Measurements from ENCODE around the gene NRTN.
"Not testable (repeated sequence)": the region's sequence is repeated elsewhere in the genome, so short reads cannot be mapped to it uniquely, and the experiment has no call there.

NRTN gene

GRCh38 chr19:5850189-5850588 is 45.3 kb downstream of the NRTN start:
- Histone ChIP-seq H3K4me1 (peaks cover 12% of the 10 kb centered on the region), H3K4me3 (no peak overlapping the region), H3K27me3 (no peaks in the 10 kb centered on the region), H3K36me3 (no peaks in the 10 kb centered on the region), H3K9ac (no peak overlapping the region), H3K9me3 (no peaks in the 10 kb centered on the region), H3K4me2 (no peak overlapping the region), H4K20me1 (no peaks in the 10 kb centered on the region), H3K27ac (no peak overlapping the region)
- TF ChIP-seq Cebpa-rat (IDR thresholded peaks at IDR 0.05): no peak

- no peak overlapping the region for H3K27ac ChIP-seq
- H4K20me1 ChIP-seq: no peaks in the 10 kb centered on the region
- H3K9ac ChIP-seq: no peak overlapping the region
- H3K36me3 ChIP-seq: no peaks in the 10 kb centered on the region
- TF ChIP-seq Cebpa-rat (IDR thresholded peaks at IDR 0.05): no peak
- H3K9me3 ChIP-seq: no peaks in the 10 kb centered on the region
- peaks cover 12% of the 10 kb centered on the region for H3K4me1 ChIP-seq
- H3K27me3 ChIP-seq: no peaks in the 10 kb centered on the region
- H3K4me3 ChIP-seq: no peak overlapping the region
- peak overlapping the region; percentile 54; the same call in 1 of the 2 replicates for H3K4me2 ChIP-seq
Observed at GRCh38 chr19:5850743-5851293, 46.0 kb downstream of the NRTN start.

- Histone ChIP-seq H3K9me3 (no peaks in the 10 kb centered on the region), H3K27me3 (no peaks in the 10 kb centered on the region), H3K9ac (no peak within 1 kb of the TSS), H3K27ac (no peak within 1 kb of the TSS), H3K36me3 (no peaks in the 10 kb centered on the region), H3K4me1 (peaks cover 12% of the 10 kb centered on the region), H3K4me3 (no peak within 1 kb of the TSS), H3K4me2 (peak within 1 kb of the TSS; percentile 54), H4K20me1 (no peaks in the 10 kb centered on the region)
- TF ChIP-seq Cebpa-rat (IDR thresholded peaks at IDR 0.05): no peak
Observed at GRCh38 chr19:5851302-5851701, 46.4 kb downstream of the NRTN start, which contains the start of gene FUT3. FUT3 (minus strand) TSS chr19:5851449.

GRCh38 chr19:5854121-5854520 is 49.3 kb downstream of the NRTN start:
- not testable (repeated sequence) for H3K4me2 ChIP-seq, H3K36me3 ChIP-seq, H3K9ac ChIP-seq, H3K27ac ChIP-seq, H3K9me3 ChIP-seq, H3K4me3 ChIP-seq, H3K27me3 ChIP-seq, H4K20me1 ChIP-seq
- peaks cover 18% of the 10 kb centered on the region for H3K4me1 ChIP-seq

GRCh38 chr19:5855151-5855550 is 50.3 kb downstream of the NRTN start:
- H3K9me3 ChIP-seq, H3K4me2 ChIP-seq, H3K4me3 ChIP-seq, H4K20me1 ChIP-seq, H3K27me3 ChIP-seq, H3K27ac ChIP-seq, H3K9ac ChIP-seq, H3K36me3 ChIP-seq: not testable (repeated sequence)
- H3K4me1 ChIP-seq: peaks cover 18% of the 10 kb centered on the region

- no peaks in the 10 kb centered on the region for H3K27me3 ChIP-seq
- H3K4me3 ChIP-seq: no peak overlapping the region
- H4K20me1 ChIP-seq: no peaks in the 10 kb centered on the region
- no peak overlapping the region for H3K9ac ChIP-seq
- no peaks in the 10 kb centered on the region for H3K9me3 ChIP-seq
- H3K27ac ChIP-seq: no peak overlapping the region
- TF ChIP-seq Cebpa-rat (IDR thresholded peaks at IDR 0.05): no peak
- H3K36me3 ChIP-seq: no peaks in the 10 kb centered on the region
- H3K4me2 ChIP-seq: no peak overlapping the region
- H3K4me1 ChIP-seq: peaks cover 6% of the 10 kb centered on the region; the same call in 1 of the 2 replicates
Observed at GRCh38 chr19:5857203-5858081, 52.6 kb downstream of the NRTN start.

- H3K4me3 ChIP-seq: no peak overlapping the region
- no peak overlapping the region for H3K4me2 ChIP-seq
- no peaks in the 10 kb centered on the region for H3K9me3 ChIP-seq
- H4K20me1 ChIP-seq: no peaks in the 10 kb centered on the region; the same call in 1 of the 2 replicates
- no peak overlapping the region for H3K9ac ChIP-seq
- peaks cover 8% of the 10 kb centered on the region for H3K4me1 ChIP-seq
- no peaks in the 10 kb centered on the region for H3K27me3 ChIP-seq
- TF ChIP-seq Cebpa-rat (IDR thresholded peaks at IDR 0.05): no peak
- H3K36me3 ChIP-seq: no peaks in the 10 kb centered on the region
- no peak overlapping the region for H3K27ac ChIP-seq
Observed at GRCh38 chr19:5863030-5863665, 58.3 kb downstream of the NRTN start.

GRCh38 chr19:5864013-5864720 is 59.3 kb downstream of the NRTN start:
- Histone ChIP-seq H3K9me3 (no peaks in the 10 kb centered on the region), H3K36me3 (no peaks in the 10 kb centered on the region), H3K27me3 (no peaks in the 10 kb centered on the region), H3K4me2 (no peak overlapping the region), H4K20me1 (no peaks in the 10 kb centered on the region; the same call in 1 of the 2 replicates), H3K4me3 (no peak overlapping the region), H3K9ac (no peak overlapping the region), H3K27ac (no peak overlapping the region), H3K4me1 (peaks cover 8% of the 10 kb centered on the region)
- no peak for TF ChIP-seq Cebpa-rat (IDR thresholded peaks at IDR 0.05)

GRCh38 chr19:5864725-5865486 is 60.0 kb downstream of the NRTN start:
- Histone ChIP-seq H3K9ac (no peak overlapping the region), H4K20me1 (no peaks in the 10 kb centered on the region; the same call in 1 of the 2 replicates), H3K36me3 (no peaks in the 10 kb centered on the region), H3K4me3 (no peak overlapping the region), H3K4me1 (peaks cover 8% of the 10 kb centered on the region), H3K27ac (no peak overlapping the region), H3K4me2 (0 out of 2 replicates have a peak overlapping the region, but pooled peaks have one; percentile 24), H3K9me3 (no peaks in the 10 kb centered on the region), H3K27me3 (no peaks in the 10 kb centered on the region)
- TF ChIP-seq Cebpa-rat (IDR thresholded peaks at IDR 0.05): no peak
